GM23338 (cell line): Measurements from ENCODE around the gene YPEL4. TPM values are rescaled to one million over a fixed set of nuclear protein-coding genes. Genes with fewer than 3 reads are reported as not detected.

Experiments
- ATAC-seq: fragments of 200-7000 bp; cut with Tn5 transposase; 3 replicates; pipeline ENCODE4 v1.9.1; 2020
- DNase-seq: peaks from one replicate; pipeline ENCODE4 v3.0.0-alpha.2; 2015; ENCODE audit warnings: low spot score
- H2AFZ ChIP-seq: fragments of 200-600 bp; sonication (generic); 2 replicates; pipeline ENCODE4 v1.8.0; 2016; ENCODE audit warnings: antibody characterized with exemption, mild to moderate bottlenecking, moderate library complexity
- H3F3A ChIP-seq: fragments of 200-600 bp; sonication (generic); replicated peaks from 2 replicates; pipeline ENCODE4 v1.8.0; 2017; ENCODE audit warnings: antibody characterized with exemption, mixed run types, low read depth
- H3K27ac ChIP-seq: fragments of 200-600 bp; sonication (generic); 2 replicates; pipeline ENCODE4 v1.6.1; 2016; ENCODE audit warnings: low read depth
- H3K27me3 ChIP-seq: fragments of 200-600 bp; sonication (generic); 2 replicates; pipeline ENCODE4 v1.8.0; 2016; ENCODE audit warnings: mild to moderate bottlenecking, mixed run types, moderate library complexity; ENCODE audit not compliant: insufficient read depth
- H3K36me3 ChIP-seq: fragments of 200-600 bp; sonication (generic); 2 replicates; pipeline ENCODE4 v1.8.0; 2016; ENCODE audit warnings: mild to moderate bottlenecking; ENCODE audit not compliant: insufficient read depth
- H3K4me1 ChIP-seq: fragments of 200-600 bp; sonication (generic); 2 replicates; pipeline ENCODE4 v1.8.0; 2016; ENCODE audit warnings: mild to moderate bottlenecking, moderate library complexity; ENCODE audit not compliant: insufficient read depth
- H3K4me2 ChIP-seq: fragments of 200-600 bp; sonication (generic); 2 replicates; pipeline ENCODE4 v1.7.1; 2017; ENCODE audit warnings: mixed run types
- H3K4me3 ChIP-seq: fragments of 200-600 bp; sonication (generic); 2 replicates; pipeline ENCODE4 v1.6.1; 2016; ENCODE audit warnings: mixed run types
- H3K79me2 ChIP-seq: fragments of 200-600 bp; sonication (generic); replicated peaks from 2 replicates; pipeline ENCODE4 v1.8.0; 2017; ENCODE audit warnings: mild to moderate bottlenecking; ENCODE audit not compliant: insufficient read depth
- H3K9me2 ChIP-seq: fragments of 200-600 bp; sonication (generic); 2 replicates; pipeline ENCODE4 v1.8.0; 2017; ENCODE audit not compliant: insufficient read depth
- H4K20me1 ChIP-seq: fragments of 200-600 bp; sonication (generic); replicated peaks from 2 replicates; pipeline ENCODE4 v1.8.0; 2017; ENCODE audit warnings: mild to moderate bottlenecking; ENCODE audit not compliant: insufficient read depth
- H3K27ac Mint-ChIP-seq: 2 replicates; pipeline ENCODE4 v1.8.0; 2020; ENCODE audit warnings: inconsistent platforms, mild to moderate bottlenecking, moderate library complexity, mixed read lengths
- H3K27me3 Mint-ChIP-seq: 3 replicates; pipeline ENCODE4 v1.8.0; 2022; ENCODE audit warnings: low read depth, mild to moderate bottlenecking, moderate library complexity, mixed read lengths, inconsistent platforms; ENCODE audit not compliant: insufficient read depth, poor library complexity
- H3K36me3 Mint-ChIP-seq: 3 replicates; pipeline ENCODE4 v1.8.0; 2021; ENCODE audit warnings: low read depth, mild to moderate bottlenecking, inconsistent platforms, moderate library complexity, mixed read lengths
- H3K4me1 Mint-ChIP-seq: 3 replicates; pipeline ENCODE4 v1.8.0; 2020; ENCODE audit warnings: mild to moderate bottlenecking, inconsistent platforms, mixed read lengths
- H3K4me3 Mint-ChIP-seq: 3 replicates; pipeline ENCODE4 v1.8.0; 2021; ENCODE audit warnings: moderate library complexity, mild to moderate bottlenecking, inconsistent platforms, mixed read lengths
- H3K9me3 Mint-ChIP-seq: 3 replicates; pipeline ENCODE4 v1.8.0; 2020; ENCODE audit warnings: moderate library complexity, mild to moderate bottlenecking, inconsistent platforms, mixed read lengths
- CREB1 ChIP-seq: fragments of 250-450 bp; sonication (Bioruptor Pico); IDR thresholded peaks from 2 replicates; pipeline ENCODE4 v1.5.0; 2020; ENCODE audit warnings: low read depth, mild to moderate bottlenecking, moderate library complexity
- CTCF ChIP-seq, 2 experiments: fragments of 200-600 bp in 1 of 2; sonication (generic) in 1 of 2; conservative IDR thresholded peaks; 2 replicates each; pipeline versions ENCODE4 v1.5.1 to v1.6.1; 2016 to 2017; ENCODE audit warnings: antibody characterized with exemption in 2 of 2, low read depth in 2 of 2, mild to moderate bottlenecking in 2 of 2, moderate library complexity in 1 of 2
- EZH2 ChIP-seq: fragments of 200-600 bp; sonication (generic); IDR thresholded peaks from one replicate; pipeline ENCODE4 v1.8.0; 2017; ENCODE audit warnings: antibody characterized with exemption, mild to moderate bottlenecking, low read depth; ENCODE audit not compliant: unreplicated experiment
- POLR2AphosphoS5 ChIP-seq: IDR thresholded peaks from 2 replicates; pipeline ENCODE4 v1.6.1; 2016; ENCODE audit warnings: antibody characterized with exemption, low read depth
- polyA plus RNA-seq: library from polyadenylated mRNA; unstranded; fragments of >200 nt; fragmentation: Nextera tagmentation; extraction: Ambion mirVana; gene quantifications from 2 replicates; pipeline ENCODE4 v1.2.1, GENCODE V29; 2016
- total RNA-seq: library from RNA; depleted of rRNA; stranded (reverse); fragments of >200 nt; shearing (Covaris generic); gene quantifications from 2 replicates; pipeline ENCODE4 v1.2.3, GENCODE V29; 2014

YPEL4 gene
- total and polyA plus RNA-seq, 2 experiments from 2014 or later, result 1.1 TPM; not detected in 1

DNA sequence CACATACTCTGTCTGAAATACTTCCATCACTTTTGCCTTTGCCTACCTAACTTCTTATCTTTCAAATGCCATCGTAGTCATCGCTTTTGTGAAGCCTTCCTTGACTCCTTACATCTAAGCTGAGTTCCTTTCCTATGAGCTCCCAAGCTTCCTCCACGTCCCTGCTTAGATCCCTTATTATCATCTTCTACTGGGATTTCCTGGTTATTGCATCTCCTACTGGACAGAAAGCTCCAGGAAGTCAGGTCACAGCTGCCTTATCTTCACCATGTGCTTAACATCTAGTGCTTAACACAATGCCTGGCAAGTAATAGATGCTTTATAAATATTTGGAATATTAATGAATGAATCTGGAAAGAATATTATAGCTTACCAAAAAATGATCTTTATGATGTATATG is 5.9 kb downstream of the YPEL4 start:
- H3K27ac ChIP-seq, result peak overlapping the region; percentile 71
- H3K4me2 ChIP-seq, result peak overlapping the region; percentile 31
- no peak overlapping the region for H2AFZ ChIP-seq
- 0 out of 4 replicates have a peak, but pooled peaks of 1 of the 2 experiments have one; percentile 9 for TF ChIP-seq CTCF (conservative IDR thresholded peaks at IDR 0.05; ENCODE audit: low read depth in 2 of 2)
- peak; percentile 39; the same call in 1 of the 2 replicates for TF ChIP-seq POLR2AphosphoS5
- no peak for TF ChIP-seq EZH2
- peaks cover 6% of the 10 kb centered on the region for H3K9me3 Mint-ChIP-seq
- ATAC-seq (no peak), DNase-seq (no peak)
- H3K4me3 Mint-ChIP-seq, result peak overlapping the region; percentile 23; the same call in 1 of the 3 replicates
- H3K27me3 ChIP-seq, result no peaks in the 10 kb centered on the region; the same call in 1 of the 2 replicates
- H3K27me3 Mint-ChIP-seq, result peaks cover 53% of the 10 kb centered on the region
- H3K4me3 ChIP-seq, result peak overlapping the region; percentile 23; the same call in 1 of the 2 replicates
- peaks cover 39% of the 10 kb centered on the region for H3K79me2 ChIP-seq
- H3K27ac Mint-ChIP-seq, result 0 out of 2 replicates have a peak overlapping the region, but pooled peaks have one; percentile 90
- peaks cover 81% of the 10 kb centered on the region for H3K4me1 ChIP-seq
- peaks cover 18% of the 10 kb centered on the region; the same call in 1 of the 2 replicates for H3K36me3 ChIP-seq
- peaks cover 89% of the 10 kb centered on the region for H3K4me1 Mint-ChIP-seq
- H3K36me3 Mint-ChIP-seq, result peaks cover 48% of the 10 kb centered on the region
- peaks cover 52% of the 10 kb centered on the region for H4K20me1 ChIP-seq
- no peaks in the 10 kb centered on the region for H3K9me2 ChIP-seq
- H3F3A ChIP-seq, result peaks cover 83% of the 10 kb centered on the region

DNA sequence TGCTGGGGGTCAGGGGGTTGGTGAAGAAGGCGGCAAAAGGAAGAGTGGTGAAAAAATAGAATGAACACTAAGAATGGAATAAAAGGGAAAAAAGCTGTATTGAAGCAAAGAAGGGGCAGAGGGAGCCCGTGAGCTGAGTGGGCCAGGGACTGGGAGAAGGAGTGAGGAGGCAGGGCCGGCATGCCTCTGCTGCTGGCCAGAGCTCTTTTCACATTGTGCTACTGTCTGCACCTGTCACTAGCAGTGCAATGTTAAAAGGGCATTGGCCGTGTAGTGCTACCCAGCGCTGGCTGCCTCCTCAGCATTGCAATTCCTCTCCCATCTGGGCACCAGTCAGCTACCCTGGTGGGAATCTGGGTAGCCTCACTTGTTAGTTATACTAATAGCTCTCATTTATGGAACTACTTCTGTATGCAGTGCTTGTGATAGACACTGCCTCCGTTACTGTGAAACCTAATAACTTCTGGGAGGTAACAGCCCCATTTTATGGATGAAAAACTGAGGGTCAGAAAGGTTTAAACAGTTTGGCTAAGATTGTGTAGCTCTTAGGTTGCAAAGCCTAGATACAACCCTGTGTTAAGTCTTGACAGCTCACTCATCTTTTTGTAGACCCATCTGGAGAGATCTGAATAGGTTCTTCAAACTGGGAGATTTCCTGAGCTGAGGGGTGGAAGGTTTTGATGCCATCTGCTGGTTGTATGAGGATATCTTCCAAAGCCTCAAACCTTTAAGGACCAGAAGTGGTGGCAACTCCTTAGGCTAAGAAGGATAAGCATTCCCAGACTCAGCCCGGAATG is 8.5 kb downstream of the YPEL4 start:
- peak overlapping the region; percentile 99 for H3K4me3 ChIP-seq
- no peak overlapping the region; the same call in 1 of the 2 replicates for H3K27ac ChIP-seq
- peaks cover 78% of the 10 kb centered on the region for H3F3A ChIP-seq
- H3K4me1 Mint-ChIP-seq, result peaks cover 77% of the 10 kb centered on the region
- ATAC-seq, result no peak
- H3K36me3 ChIP-seq, result peaks cover 18% of the 10 kb centered on the region; the same call in 1 of the 2 replicates
- peaks cover 56% of the 10 kb centered on the region for H3K36me3 Mint-ChIP-seq
- H3K9me3 Mint-ChIP-seq, result peaks cover 3% of the 10 kb centered on the region; the same call in 1 of the 3 replicates
- H3K4me1 ChIP-seq, result peaks cover 67% of the 10 kb centered on the region
- H2AFZ ChIP-seq, result no peak overlapping the region
- peak overlapping the region; percentile 99 for H3K4me3 Mint-ChIP-seq
- no peaks in the 10 kb centered on the region for H3K27me3 ChIP-seq
- H3K4me2 ChIP-seq, result peak overlapping the region; percentile 79
- peaks cover 41% of the 10 kb centered on the region for H3K27me3 Mint-ChIP-seq
- peak overlapping the region; percentile 97 for H3K27ac Mint-ChIP-seq
- H3K9me2 ChIP-seq, result peaks cover 3% of the 10 kb centered on the region; the same call in 1 of the 2 replicates
- TF ChIP-seq CTCF (conservative IDR thresholded peaks at IDR 0.05; ENCODE audit: low read depth in 2 of 2) (peak; percentile 63 to 66), CREB1 (CRISPR knock-in tag) (no peak)
- peak; percentile 71 for DNase-seq
- peaks cover 51% of the 10 kb centered on the region for H3K79me2 ChIP-seq
- H4K20me1 ChIP-seq, result peaks cover 47% of the 10 kb centered on the region
